Lower leg skin (tissue), 4 donors: ENCODE measurements around the gene SEL1L3. TPM values are rescaled to one million over a fixed set of nuclear protein-coding genes. Genes with fewer than 3 reads are reported as not detected.

Experiments used
- DNase-seq, 2 donors: peaks; one replicate each; pipeline ENCODE4 v3.0.0-alpha.2; 2019; ENCODE audit warnings: low spot score in 2 of 2
- H3K4me3 ChIP-seq: fragments of 200-600 bp; sonication (generic); 2 replicates; pipeline ENCODE4 v1.5.1; 2017; ENCODE audit warnings: mild to moderate bottlenecking, low read depth; ENCODE audit not compliant: poor library complexity, severe bottlenecking
- POLR2A ChIP-seq, 2 donors: fragments of 450-650 bp; IDR thresholded peaks; one replicate each; pipeline ENCODE4 v1.6.1; 2016 to 2017; ENCODE audit warnings: antibody characterized with exemption in 2 of 2, mild to moderate bottlenecking in 1 of 2, moderate library complexity in 1 of 2
- WGBS, 2 donors: methylation state at CpG; one replicate each; pipeline ENCODE4 v1.1.5; 2018; 5-methylcytosine and 5-hydroxymethylcytosine counted together
- intact Hi-C: fragments of 100-400 bp; cut with DNase I; formaldehyde crosslinking; loops from one replicate; pipeline ENCODE4 v1.15.0; 2023; ENCODE audit warnings: low total_unique reads
- total RNA-seq, 4 donors: library from RNA; depleted of rRNA; stranded (reverse); fragments of >200 nt; gene quantifications; one replicate each; pipeline ENCODE4 v1.1.0, GENCODE V29; 2016
- TF ChIP-seq, protein P1 (sequence below), 3 donors: fragments of 450-650 bp; IDR thresholded peaks; one replicate each; pipeline ENCODE4 v1.5.1; 2016; ENCODE audit warnings: antibody characterized with exemption in 3 of 3, mild to moderate bottlenecking in 3 of 3, moderate library complexity in 2 of 3

The SEL1L3 gene
- total RNA-seq, 4 donors from 2014 or later = 5.2 to 20.1 (median 5.9) TPM

DNA sequence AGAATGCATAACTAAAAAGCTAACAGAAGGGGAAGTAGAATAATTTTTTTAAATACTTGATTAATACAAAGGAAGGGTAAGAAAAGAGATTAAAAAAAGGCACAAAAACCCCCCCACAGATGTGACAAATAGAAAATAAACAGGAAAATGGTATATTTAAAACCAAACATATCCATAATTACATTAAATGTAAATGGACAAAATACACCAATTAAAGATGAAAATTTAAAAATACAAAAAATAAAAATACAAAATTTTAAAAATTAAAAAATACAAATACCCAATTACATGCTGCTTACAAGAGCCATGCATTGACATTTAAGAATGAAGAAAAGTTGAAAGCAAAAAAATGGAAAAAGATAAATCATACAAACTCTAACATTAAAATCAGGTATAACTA is 86.0 kb downstream of the SEL1L3 start:
- H3K4me3 ChIP-seq = no peak overlapping the region
- no peak for DNase-seq
- intact Hi-C loops = no loop called here
- TF ChIP-seq POLR2A (IDR thresholded peaks at IDR 0.05) = no peak
- TF ChIP-seq, protein P1, sequence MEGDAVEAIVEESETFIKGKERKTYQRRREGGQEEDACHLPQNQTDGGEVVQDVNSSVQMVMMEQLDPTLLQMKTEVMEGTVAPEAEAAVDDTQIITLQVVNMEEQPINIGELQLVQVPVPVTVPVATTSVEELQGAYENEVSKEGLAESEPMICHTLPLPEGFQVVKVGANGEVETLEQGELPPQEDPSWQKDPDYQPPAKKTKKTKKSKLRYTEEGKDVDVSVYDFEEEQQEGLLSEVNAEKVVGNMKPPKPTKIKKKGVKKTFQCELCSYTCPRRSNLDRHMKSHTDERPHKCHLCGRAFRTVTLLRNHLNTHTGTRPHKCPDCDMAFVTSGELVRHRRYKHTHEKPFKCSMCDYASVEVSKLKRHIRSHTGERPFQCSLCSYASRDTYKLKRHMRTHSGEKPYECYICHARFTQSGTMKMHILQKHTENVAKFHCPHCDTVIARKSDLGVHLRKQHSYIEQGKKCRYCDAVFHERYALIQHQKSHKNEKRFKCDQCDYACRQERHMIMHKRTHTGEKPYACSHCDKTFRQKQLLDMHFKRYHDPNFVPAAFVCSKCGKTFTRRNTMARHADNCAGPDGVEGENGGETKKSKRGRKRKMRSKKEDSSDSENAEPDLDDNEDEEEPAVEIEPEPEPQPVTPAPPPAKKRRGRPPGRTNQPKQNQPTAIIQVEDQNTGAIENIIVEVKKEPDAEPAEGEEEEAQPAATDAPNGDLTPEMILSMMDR (IDR thresholded peaks at IDR 0.05) = no peak

DNA sequence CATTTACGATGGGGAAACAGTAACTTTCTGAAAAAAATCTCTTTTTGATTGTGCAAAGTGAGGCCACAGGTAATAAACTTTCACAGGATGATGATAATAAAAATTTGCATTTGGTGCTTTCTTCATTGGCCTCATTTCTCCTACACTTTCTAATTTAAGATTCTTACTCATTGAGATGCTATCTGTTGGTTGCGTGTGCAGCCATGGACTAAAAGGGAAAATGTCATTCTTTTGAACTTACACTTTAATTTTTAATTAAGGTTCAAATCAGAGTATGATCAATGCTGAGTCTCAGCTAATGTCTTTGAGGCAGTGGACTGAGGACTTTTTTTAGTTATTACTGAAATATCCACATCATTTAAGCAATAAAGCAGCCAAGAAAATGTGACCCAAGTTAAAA is 87.6 kb downstream of the SEL1L3 start:
- intact Hi-C loops = no loop called here
- no peak overlapping the region for H3K4me3 ChIP-seq
- 67 to 69% methylated on average over 2 of the region's 2 CpGs for WGBS, 2 donors
- DNase-seq = no peak
- TF ChIP-seq, protein P1 (IDR thresholded peaks at IDR 0.05) = no peak
- TF ChIP-seq POLR2A (IDR thresholded peaks at IDR 0.05) = no peak

DNA sequence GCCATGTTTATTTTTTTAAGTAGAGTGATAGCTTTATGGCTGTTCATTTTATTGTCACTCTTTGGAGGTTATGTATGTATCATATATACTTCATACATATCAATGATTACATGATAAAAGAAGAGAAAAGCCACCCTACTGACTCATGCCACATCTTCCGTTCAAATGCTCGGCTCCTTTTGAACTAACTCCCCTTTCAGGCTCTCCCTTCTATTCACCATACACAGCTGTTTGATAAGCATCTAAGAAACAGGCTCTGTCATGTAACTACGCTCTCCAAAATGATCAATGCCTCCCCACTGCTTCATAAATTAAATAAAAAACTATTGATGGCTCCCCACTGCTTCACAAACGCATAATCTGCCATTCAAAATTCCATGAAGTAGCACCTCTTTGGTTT is 89.4 kb downstream of the SEL1L3 start:
- intact Hi-C loops = loop anchor here (5.0 kb wide), 1 partner anchor 1676 kb away; no protein-coding TSS in a partner anchor
- 67 to 72% methylated on average over 4 of the region's 4 CpGs for WGBS, 2 donors
- no peak for DNase-seq
- no peak overlapping the region for H3K4me3 ChIP-seq
- TF ChIP-seq POLR2A (IDR thresholded peaks at IDR 0.05) = no peak
- TF ChIP-seq, protein P1 (IDR thresholded peaks at IDR 0.05) = no peak

DNA sequence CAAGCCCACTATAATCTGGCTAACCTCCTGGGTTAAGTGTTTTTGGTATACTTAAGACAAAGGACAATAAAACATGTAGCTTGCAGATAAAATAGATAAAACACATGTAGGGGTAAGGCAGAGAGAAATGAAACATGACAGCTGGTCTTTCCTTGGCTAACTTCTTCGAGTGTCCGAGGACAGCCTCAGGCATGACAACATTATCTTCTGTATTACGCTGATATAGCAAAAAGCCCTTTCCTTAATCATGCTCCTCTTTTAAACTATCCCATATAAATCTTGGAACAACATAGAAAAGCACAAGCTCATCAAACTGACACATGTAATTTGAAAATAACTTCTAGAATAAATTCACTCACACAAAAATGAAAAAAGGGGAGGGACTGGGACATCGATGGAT is 91.1 kb downstream of the SEL1L3 start:
- DNase-seq = no peak
- no peak overlapping the region for H3K4me3 ChIP-seq
- 71 to 83% methylated on average over 4 of the region's 4 CpGs for WGBS, 2 donors
- TF ChIP-seq, protein P1 (IDR thresholded peaks at IDR 0.05) = no peak
- no peak for TF ChIP-seq POLR2A (IDR thresholded peaks at IDR 0.05)
- intact Hi-C loops = loop anchor here (5.0 kb wide), 1 partner anchor 1674 kb away; no protein-coding TSS in a partner anchor

- intact Hi-C loops = loop anchor here (5.0 kb wide), 1 partner anchor 1674 kb away; no protein-coding TSS in a partner anchor
- no peak for DNase-seq
- TF ChIP-seq, protein P1 (IDR thresholded peaks at IDR 0.05) = no peak
- no peak for TF ChIP-seq POLR2A (IDR thresholded peaks at IDR 0.05)
- H3K4me3 ChIP-seq = no peak overlapping the region
- WGBS, 2 donors = 71 to 72% methylated on average over 1 of the region's 1 CpG
Observed at GRCh38 chr4:25770847-25771246, 91.9 kb downstream of the SEL1L3 start.

- WGBS, 2 donors = 54 to 77% methylated on average over 4 of the region's 4 CpGs
- intact Hi-C loops = loop anchor here (10.0 kb wide), 1 partner anchor 334 kb away; no protein-coding TSS in a partner anchor
- TF ChIP-seq, protein P1 (IDR thresholded peaks at IDR 0.05) = no peak
- TF ChIP-seq POLR2A (IDR thresholded peaks at IDR 0.05) = no peak
- peak in 1 of 2 donors; percentile 36 for DNase-seq
- no peak overlapping the region for H3K4me3 ChIP-seq
Observed at GRCh38 chr4:25769251-25769650, 93.5 kb downstream of the SEL1L3 start.
